ENCODE results near the gene MRS2.

GRCh38 chr6:24415753-24416152 is 13.0 kb downstream of the MRS2 start:
- TF ChIP-seq POLR2A (IDR thresholded peaks at IDR 0.05; ENCODE audit: low read depth, low read length): no peak
- no peak for TF ChIP-seq POLR2AphosphoS5 (IDR thresholded peaks at IDR 0.05; ENCODE audit: insufficient read depth, low read depth, low read length)
- no peak for TF ChIP-seq CTCF (IDR thresholded peaks at IDR 0.05; ENCODE audit: extremely low read depth in 1 of 2, insufficient read depth in 1 of 2, low read depth in 1 of 2, low read length in 2 of 2)
- no peak for TF ChIP-seq GATA2 (IDR thresholded peaks at IDR 0.05; ENCODE audit: insufficient read depth, insufficient read length, low read depth, low read length)
